8988T (cell line): ENCODE results near the gene CALR.
"Not testable (repeated sequence)": the region's sequence is repeated elsewhere in the genome, so short reads cannot be mapped to it uniquely, and the experiment has no call there.

Experiments used
- DNase-seq: peaks from one replicate; pipeline ENCODE4 v3.0.0; 2011

The CALR gene

GRCh38 chr19:12937927-12938778 is at the start of gene CALR:
Gene CALR, plus strand, starts transcription at chr19:12938609. Its CDS starts 71 bp downstream, at chr19:12938680.
- peak; percentile 84 for DNase-seq

GRCh38 chr19:12890299-12890786 is 48.1 kb upstream of the CALR start:
- not testable (repeated sequence) for DNase-seq

- peak; percentile 94 for DNase-seq
Observed at GRCh38 chr19:12890787-12891552, 47.4 kb upstream of the CALR start, which contains the start of gene GCDH. Gene GCDH, plus strand, starts transcription at chr19:12891160. Its CDS starts 145 bp downstream, at chr19:12891305.

- DNase-seq: no peak
Observed at GRCh38 chr19:12891553-12892021, 46.8 kb upstream of the CALR start.

GRCh38 chr19:12893582-12893981 is 44.8 kb upstream of the CALR start:
- no peak for DNase-seq

GRCh38 chr19:12896460-12896859 is 41.9 kb upstream of the CALR start:
- no peak for DNase-seq

GRCh38 chr19:12899891-12900518 is 38.4 kb upstream of the CALR start:
- DNase-seq: no peak

- DNase-seq: no peak
Observed at GRCh38 chr19:12907166-12907565, 31.2 kb upstream of the CALR start.

- DNase-seq: no peak
Observed at GRCh38 chr19:12912571-12912970, 25.8 kb upstream of the CALR start.

GRCh38 chr19:12913011-12913561 is 25.3 kb upstream of the CALR start:
- DNase-seq: no peak

GRCh38 chr19:12913851-12914690 is 24.3 kb upstream of the CALR start:
- no peak for DNase-seq

GRCh38 chr19:12915860-12916259 is 22.5 kb upstream of the CALR start:
- not testable (repeated sequence) for DNase-seq

GRCh38 chr19:12918253-12918652 is 20.2 kb upstream of the CALR start:
- no peak for DNase-seq

- DNase-seq: no peak
Observed at GRCh38 chr19:12921047-12921446, 17.4 kb upstream of the CALR start.

GRCh38 chr19:12922959-12923358 is 15.4 kb upstream of the CALR start:
- DNase-seq: no peak

- DNase-seq: no peak
Observed at GRCh38 chr19:12924621-12925310, 13.6 kb upstream of the CALR start.

- no peak for DNase-seq
Observed at GRCh38 chr19:12930002-12930645, 8.3 kb upstream of the CALR start.

GRCh38 chr19:12932392-12933286 is 5.8 kb upstream of the CALR start:
- DNase-seq: no peak

- peak; percentile 69 for DNase-seq
Observed at GRCh38 chr19:12933287-12934072, 4.9 kb upstream of the CALR start, which contains the start of gene FARSA. Gene FARSA, minus strand, starts transcription at chr19:12933711. Its CDS starts 15 bp downstream, at chr19:12933696.
